GM12891 (cell line): ENCODE measurements around the gene PCDH15.

Experiments
- POLR2A ChIP-seq: IDR thresholded peaks from 2 replicates; pipeline ENCODE4 v1.6.1; 2011; ENCODE audit warnings: low read depth, low read length, control low read depth
- POLR2AphosphoS5 ChIP-seq: IDR thresholded peaks from 2 replicates; pipeline ENCODE4 v1.6.1; 2011; ENCODE audit warnings: low read depth, low read length, control low read depth

DNA sequence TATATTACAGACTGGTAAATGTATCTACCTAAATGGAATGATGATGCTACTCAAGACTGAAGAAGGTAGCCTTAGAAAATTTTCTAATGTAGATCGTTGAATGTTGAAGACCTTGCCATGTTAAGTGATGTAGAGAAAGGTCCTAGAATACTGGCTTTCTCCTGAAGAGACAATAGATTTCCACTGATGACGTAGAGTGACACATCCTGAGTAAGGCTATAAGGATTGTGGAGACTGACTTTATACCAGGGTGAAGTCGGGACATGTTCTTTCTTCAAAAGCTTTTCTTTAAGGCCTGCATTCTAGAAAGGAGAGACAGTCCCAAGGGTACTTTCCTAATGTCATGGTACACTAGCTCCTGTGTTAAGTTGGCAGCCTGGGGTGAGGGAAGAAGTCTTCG lies 58.6 kb downstream of the PCDH15 start:
- TF ChIP-seq POLR2AphosphoS5, result no peak
- TF ChIP-seq POLR2A, result no peak
